Breast epithelium (tissue), 4 donors: ENCODE data around the gene WNT7B. TPM values are rescaled to one million over a fixed set of nuclear protein-coding genes. Genes with fewer than 3 reads are reported as not detected.

ENCODE experiments used
- DNase-seq, 2 donors: peaks; one replicate each; pipeline ENCODE4 v3.0.0-alpha.2; 2019; ENCODE audit warnings: low spot score in 2 of 2
- H3K27ac ChIP-seq, 2 donors: fragments of 200-600 bp; sonication (generic) in 1 of 2; one replicate each; pipeline ENCODE4 v1.5.1; 2016 to 2019; ENCODE audit warnings: mild to moderate bottlenecking in 1 of 2
- H3K27me3 ChIP-seq, 2 donors: fragments of 200-600 bp; sonication (generic) in 1 of 2; one replicate each; pipeline versions ENCODE4 v1.5.1 to v1.6.0; 2017 to 2019; ENCODE audit warnings: control low read depth in 1 of 2, mild to moderate bottlenecking in 1 of 2
- H3K36me3 ChIP-seq: fragments of 200-600 bp; one replicate; pipeline ENCODE4 v1.5.1; 2019
- H3K4me1 ChIP-seq, 2 donors: fragments of 200-600 bp; sonication (generic); one replicate each; pipeline ENCODE4 v1.5.1; 2016 to 2019; ENCODE audit warnings: control low read depth in 1 of 2
- H3K4me3 ChIP-seq, 3 donors: fragments of 200-600 bp; sonication (generic); 1 replicate in 2 of 3; 2 replicates in 1 of 3; pipeline ENCODE4 v1.5.1; 2016 to 2019; ENCODE audit warnings: mild to moderate bottlenecking in 3 of 3, moderate library complexity in 2 of 3
- H3K9me3 ChIP-seq, 2 donors: fragments of 200-600 bp; sonication (generic) in 1 of 2; one replicate each; pipeline ENCODE4 v1.5.1; 2016 to 2019; ENCODE audit warnings: control low read depth in 1 of 2
- POLR2A ChIP-seq: fragments of 450-650 bp; IDR thresholded peaks from one replicate; pipeline ENCODE4 v1.6.1; 2016; ENCODE audit warnings: antibody characterized with exemption, mild to moderate bottlenecking, moderate library complexity
- POLR2AphosphoS5 ChIP-seq, 3 donors: sonication (generic); formaldehyde crosslinking; IDR thresholded peaks; one replicate each; pipeline ENCODE4 v1.6.1; 2017; ENCODE audit warnings: antibody characterized with exemption in 3 of 3
- intact Hi-C: fragments of 100-400 bp; cut with DNase I; formaldehyde crosslinking; loops from one replicate; pipeline ENCODE4 v1.15.1; 2023; ENCODE audit warnings: low total_unique reads
- total RNA-seq, 3 donors: library from RNA; depleted of rRNA; stranded (reverse); fragments of >200 nt; gene quantifications; one replicate each; pipeline ENCODE4 v1.1.0, GENCODE V29; 2016
- TF ChIP-seq, protein P1 (sequence below), 3 donors: fragments of 450-650 bp; IDR thresholded peaks; one replicate each; pipeline ENCODE4 v1.5.1; 2016 to 2017; ENCODE audit warnings: antibody characterized with exemption in 3 of 3, mild to moderate bottlenecking in 3 of 3, moderate library complexity in 3 of 3

The WNT7B gene
- total RNA-seq, 3 donors from 2014 or later = 2.2 to 2.9 TPM; not detected in 1

GRCh38 chr22:45881524-45881875, 95.5 kb downstream of the WNT7B start:
- peaks cover 0 to 16% of the 10 kb centered on the region in 2 donors for H3K27me3 ChIP-seq
- no peaks in the 10 kb centered on the region for H3K4me1 ChIP-seq
- no peaks in the 10 kb centered on the region for H3K9me3 ChIP-seq
- no peaks in the 10 kb centered on the region for H3K36me3 ChIP-seq
- DNase-seq = no peak
- intact Hi-C loops = no loop called here
- TF ChIP-seq, protein P1, sequence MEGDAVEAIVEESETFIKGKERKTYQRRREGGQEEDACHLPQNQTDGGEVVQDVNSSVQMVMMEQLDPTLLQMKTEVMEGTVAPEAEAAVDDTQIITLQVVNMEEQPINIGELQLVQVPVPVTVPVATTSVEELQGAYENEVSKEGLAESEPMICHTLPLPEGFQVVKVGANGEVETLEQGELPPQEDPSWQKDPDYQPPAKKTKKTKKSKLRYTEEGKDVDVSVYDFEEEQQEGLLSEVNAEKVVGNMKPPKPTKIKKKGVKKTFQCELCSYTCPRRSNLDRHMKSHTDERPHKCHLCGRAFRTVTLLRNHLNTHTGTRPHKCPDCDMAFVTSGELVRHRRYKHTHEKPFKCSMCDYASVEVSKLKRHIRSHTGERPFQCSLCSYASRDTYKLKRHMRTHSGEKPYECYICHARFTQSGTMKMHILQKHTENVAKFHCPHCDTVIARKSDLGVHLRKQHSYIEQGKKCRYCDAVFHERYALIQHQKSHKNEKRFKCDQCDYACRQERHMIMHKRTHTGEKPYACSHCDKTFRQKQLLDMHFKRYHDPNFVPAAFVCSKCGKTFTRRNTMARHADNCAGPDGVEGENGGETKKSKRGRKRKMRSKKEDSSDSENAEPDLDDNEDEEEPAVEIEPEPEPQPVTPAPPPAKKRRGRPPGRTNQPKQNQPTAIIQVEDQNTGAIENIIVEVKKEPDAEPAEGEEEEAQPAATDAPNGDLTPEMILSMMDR (IDR thresholded peaks at IDR 0.05) = no peak
- no peak for TF ChIP-seq POLR2A
- no peak for TF ChIP-seq POLR2AphosphoS5 (IDR thresholded peaks at IDR 0.05)
- H3K27ac ChIP-seq = no peak overlapping the region
- no peak overlapping the region for H3K4me3 ChIP-seq

GRCh38 chr22:45880716-45881523, 96.0 kb downstream of the WNT7B start:
- Histone ChIP-seq H3K27me3 (peaks cover 0 to 16% of the 10 kb centered on the region in 2 donors), H3K9me3 (no peaks in the 10 kb centered on the region), H3K4me3 (peak overlapping the region in 2 of 3 donors; percentile 11 to 26), H3K36me3 (no peaks in the 10 kb centered on the region), H3K27ac (no peak overlapping the region), H3K4me1 (no peaks in the 10 kb centered on the region)
- DNase-seq = peak in 1 of 2 donors; percentile 51
- intact Hi-C loops = no loop called here
- TF ChIP-seq POLR2AphosphoS5 (IDR thresholded peaks at IDR 0.05) = no peak
- no peak for TF ChIP-seq POLR2A
- TF ChIP-seq, protein P1 (IDR thresholded peaks at IDR 0.05) = no peak

DNA sequence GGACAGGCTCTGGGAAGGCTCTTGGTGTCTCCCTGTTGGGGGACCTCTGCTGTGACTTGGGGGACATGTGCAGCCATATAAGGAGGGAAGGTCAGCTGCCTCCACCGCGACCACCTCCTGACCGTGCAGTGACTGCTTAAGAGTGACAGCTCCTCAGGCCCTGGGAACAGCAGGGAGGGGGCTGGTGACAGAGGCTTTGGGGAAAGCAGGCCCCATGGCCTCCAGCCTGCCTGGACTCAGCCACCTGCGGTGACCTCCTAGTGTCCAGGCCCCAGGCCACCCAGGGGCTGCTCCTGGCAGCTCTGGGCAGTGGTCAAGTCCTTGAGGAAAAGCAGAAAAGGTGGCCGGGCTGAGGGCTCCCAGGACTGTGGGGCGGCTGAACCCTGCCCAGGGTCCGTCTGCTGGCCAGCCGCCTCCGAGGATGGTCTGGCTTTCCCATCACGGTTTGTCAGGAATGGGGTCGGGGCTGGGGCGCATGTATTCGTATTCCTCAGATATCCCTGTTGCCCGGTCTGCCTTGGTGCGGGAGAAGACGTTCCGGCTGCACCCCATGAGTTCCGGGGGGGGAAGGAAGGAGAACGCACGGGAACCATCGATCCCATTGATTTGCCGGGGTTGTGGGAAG, 96.8 kb downstream of the WNT7B start:
- peak in 1 of 2 donors; percentile 52 for DNase-seq
- H3K4me1 ChIP-seq = no peaks in the 10 kb centered on the region
- H3K9me3 ChIP-seq = no peaks in the 10 kb centered on the region
- peaks cover 0 to 16% of the 10 kb centered on the region in 2 donors for H3K27me3 ChIP-seq
- H3K27ac ChIP-seq = no peak overlapping the region
- intact Hi-C loops = no loop called here
- peak overlapping the region in 1 of 3 donors; percentile 26 for H3K4me3 ChIP-seq
- TF ChIP-seq, protein P1 (IDR thresholded peaks at IDR 0.05) = no peak
- TF ChIP-seq POLR2AphosphoS5 (IDR thresholded peaks at IDR 0.05) = no peak
- no peak for TF ChIP-seq POLR2A
- no peaks in the 10 kb centered on the region for H3K36me3 ChIP-seq

DNA sequence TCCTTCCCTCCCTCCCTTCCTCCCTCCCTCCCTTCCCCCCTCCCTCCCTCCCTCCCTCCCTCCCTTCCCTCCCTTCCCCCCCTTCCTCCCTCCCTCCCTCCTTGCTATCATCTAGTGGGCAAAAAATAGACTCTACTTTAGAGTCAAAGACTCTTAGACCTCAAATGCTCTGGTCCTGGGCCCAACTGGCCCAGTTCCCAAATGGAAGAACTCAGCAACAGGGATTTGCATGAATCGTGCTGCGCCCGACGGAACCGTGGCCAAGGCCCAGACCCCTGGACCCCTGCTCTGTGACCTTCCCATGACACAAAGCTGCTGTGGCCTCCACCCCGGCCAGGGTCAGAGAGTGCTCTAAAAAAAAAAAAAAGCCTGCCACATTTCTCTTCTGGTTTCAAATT, 97.4 kb downstream of the WNT7B start:
- peaks cover 0 to 16% of the 10 kb centered on the region in 2 donors for H3K27me3 ChIP-seq
- H3K4me1 ChIP-seq = no peaks in the 10 kb centered on the region
- H3K36me3 ChIP-seq = no peaks in the 10 kb centered on the region
- intact Hi-C loops = no loop called here
- H3K4me3 ChIP-seq = no peak overlapping the region
- no peak for TF ChIP-seq POLR2AphosphoS5 (IDR thresholded peaks at IDR 0.05)
- TF ChIP-seq, protein P1 (IDR thresholded peaks at IDR 0.05) = no peak
- H3K27ac ChIP-seq = no peak overlapping the region
- peak in 1 of 2 donors; percentile 34 for DNase-seq
- no peaks in the 10 kb centered on the region for H3K9me3 ChIP-seq

DNA sequence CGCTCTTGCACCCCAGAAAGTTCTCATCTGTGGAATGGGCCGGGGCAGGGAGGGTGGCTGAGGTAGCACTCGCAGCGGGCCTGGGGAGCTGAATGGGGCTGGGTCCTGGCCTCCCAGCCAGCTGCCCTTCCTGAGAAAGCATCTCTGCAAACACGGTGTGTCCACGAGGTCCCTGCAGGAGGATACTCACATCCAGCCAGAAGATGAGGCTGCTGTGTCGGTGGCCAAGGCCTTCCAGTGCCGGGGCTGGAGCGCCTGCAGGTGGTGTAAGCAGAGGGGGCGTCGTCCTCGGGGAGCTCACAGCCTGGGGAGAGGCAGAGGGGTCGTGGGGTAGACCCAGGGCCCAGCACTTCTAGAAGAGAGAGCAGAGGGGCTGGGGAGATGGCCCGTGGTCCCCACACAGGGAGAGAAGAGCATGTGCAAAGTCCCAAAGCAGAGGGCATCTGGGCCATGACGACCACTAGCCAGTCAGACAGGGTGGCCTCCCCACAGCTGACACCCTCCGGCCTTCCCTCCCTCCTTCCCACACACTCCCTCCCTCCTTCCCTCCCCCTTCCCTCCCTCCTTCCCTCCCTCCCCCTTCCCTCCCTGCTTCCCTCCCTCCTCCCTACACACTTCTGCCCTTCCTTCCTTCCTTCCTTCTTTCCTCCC, 97.9 kb downstream of the WNT7B start:
- DNase-seq = peak in 1 of 2 donors; percentile 48
- TF ChIP-seq POLR2A = no peak
- no peaks in the 10 kb centered on the region for H3K36me3 ChIP-seq
- no peak overlapping the region for H3K27ac ChIP-seq
- intact Hi-C loops = no loop called here
- peaks cover 0 to 16% of the 10 kb centered on the region in 2 donors for H3K27me3 ChIP-seq
- no peaks in the 10 kb centered on the region for H3K4me1 ChIP-seq
- H3K9me3 ChIP-seq = no peaks in the 10 kb centered on the region
- H3K4me3 ChIP-seq = no peak overlapping the region
